Kidney epithelial cell (primary cell): ENCODE measurements around the gene PTGES2. TPM values are rescaled to one million over a fixed set of nuclear protein-coding genes. Genes with fewer than 3 reads are reported as not detected.

Experiments used
- DNase-seq: peaks from one replicate; pipeline ENCODE4 v3.0.0-alpha.2; 2010; ENCODE audit warnings: low read depth
- H3K27me3 ChIP-seq: 2 replicates; pipeline ENCODE4 v1.6.0; 2011; ENCODE audit warnings: low read length; ENCODE audit not compliant: control insufficient read depth, insufficient read depth
- H3K36me3 ChIP-seq: 2 replicates; pipeline ENCODE4 v1.5.1; 2011; ENCODE audit warnings: low read length; ENCODE audit not compliant: control insufficient read depth, insufficient read depth
- H3K4me3 ChIP-seq: 2 replicates; pipeline ENCODE4 v1.5.1; 2011; ENCODE audit warnings: low read depth, mild to moderate bottlenecking, control low read depth, low read length
- CTCF ChIP-seq: IDR thresholded peaks from 2 replicates; pipeline ENCODE4 v1.5.1; 2011; ENCODE audit warnings: mild to moderate bottlenecking, moderate library complexity, low read length, control low read depth, inconsistent platforms; ENCODE audit not compliant: insufficient read depth, poor library complexity, severe bottlenecking
- total RNA-seq: library from RNA; depleted of rRNA; stranded (reverse); fragments of >200 nt; gene quantifications from 2 replicates; pipeline ENCODE4 v1.2.3, GENCODE V29; 2015

Gene PTGES2
- total RNA-seq, 1 donor from 2014 or later, result 81.2 TPM

- Histone ChIP-seq H3K36me3 (no peaks in the 10 kb centered on the region), H3K4me3 (no peak overlapping the region), H3K27me3 (no peaks in the 10 kb centered on the region)
- DNase-seq, result no peak
- TF ChIP-seq CTCF, result no peak
Measured at GRCh38 chr9:128146591-128147120, 19.1 kb upstream of the PTGES2 start.

- Histone ChIP-seq H3K27me3 (no peaks in the 10 kb centered on the region), H3K36me3 (no peaks in the 10 kb centered on the region), H3K4me3 (no peak overlapping the region)
- no peak for DNase-seq
- TF ChIP-seq CTCF, result no peak
Measured at GRCh38 chr9:128145951-128146351, 18.4 kb upstream of the PTGES2 start.

- no peak for TF ChIP-seq CTCF
- no peaks in the 10 kb centered on the region for H3K36me3 ChIP-seq
- DNase-seq, result no peak
- no peaks in the 10 kb centered on the region for H3K27me3 ChIP-seq
- H3K4me3 ChIP-seq, result no peak overlapping the region
Measured at GRCh38 chr9:128145536-128145935, 18.0 kb upstream of the PTGES2 start.

GRCh38 chr9:128144239-128145181 lies 17.0 kb upstream of the PTGES2 start:
- no peak for DNase-seq
- TF ChIP-seq CTCF, result no peak
- Histone ChIP-seq H3K4me3 (no peak overlapping the region), H3K36me3 (no peaks in the 10 kb centered on the region), H3K27me3 (peaks cover 2% of the 10 kb centered on the region)

GRCh38 chr9:128143525-128144238 lies 16.2 kb upstream of the PTGES2 start:
- Histone ChIP-seq H3K4me3 (no peak overlapping the region), H3K36me3 (no peaks in the 10 kb centered on the region), H3K27me3 (peaks cover 10% of the 10 kb centered on the region)
- no peak for DNase-seq
- no peak for TF ChIP-seq CTCF
